Left lung (tissue), 10 donors: ENCODE results near the gene AGO3. TPM values are rescaled to one million over a fixed set of nuclear protein-coding genes. Genes with fewer than 3 reads are reported as not detected.
A peak's percentile ranks its signal among the peaks of the same experiment; 100 is the strongest.

Source experiments
- ATAC-seq: fragments of 200-7000 bp; cut with Tn5 transposase; one replicate; pipeline ENCODE4 v1.9.1; 2020; ENCODE audit warnings: moderate library complexity
- DNase-seq, 4 donors: peaks; one replicate each; pipeline ENCODE4 v3.0.0-alpha.2; 2013 to 2020
- H3K27ac ChIP-seq, 2 donors: fragments of 200-600 bp; sonication (generic) in 1 of 2; one replicate each; pipeline versions ENCODE4 v1.5.0 to v1.8.0; 2020 to 2021
- H3K27me3 ChIP-seq, 2 donors: fragments of 200-600 bp; sonication (generic) in 1 of 2; one replicate each; pipeline versions ENCODE4 v1.5.0 to v1.8.0; 2020 to 2021
- H3K36me3 ChIP-seq, 2 donors: fragments of 200-600 bp; sonication (generic) in 1 of 2; one replicate each; pipeline versions ENCODE4 v1.5.0 to v1.8.0; 2020 to 2021
- H3K4me1 ChIP-seq, 2 donors: fragments of 200-600 bp; one replicate each; pipeline ENCODE4 v1.8.0; 2021
- H3K4me3 ChIP-seq, 2 donors: fragments of 200-600 bp; sonication (generic) in 1 of 2; one replicate each; pipeline versions ENCODE4 v1.5.0 to v1.8.0; 2020 to 2021; ENCODE audit warnings: mild to moderate bottlenecking in 1 of 2
- H3K9me3 ChIP-seq, 2 donors: fragments of 200-600 bp; sonication (generic) in 1 of 2; one replicate each; pipeline versions ENCODE4 v1.5.0 to v1.8.0; 2020 to 2021
- intact Hi-C, 2 donors: fragments of 100-400 bp; cut with DNase I; formaldehyde crosslinking; loops; one replicate each; pipeline versions ENCODE4 v1.11.2 to v1.14.2; 2022
- polyA plus RNA-seq, 6 donors: library from polyadenylated mRNA; unstranded; fragments of 120-200 nt; gene quantifications; one replicate each; pipeline ENCODE4 v1.2.1, GENCODE V29; 2013; ENCODE audit not compliant: insufficient read length in 6 of 6
- total RNA-seq, 2 donors: library from RNA; stranded (reverse); fragmentation: NEBNext Ultra II Directional; extraction: Animal tissue kit (Norgen Biotek cat#: 25700); gene quantifications; one replicate each; pipeline ENCODE4 v1.2.1, GENCODE V29; 2021
- TF ChIP-seq, protein P1 (sequence below), 2 donors: fragments of 200-600 bp; sonication (generic) in 1 of 2; IDR thresholded peaks; one replicate each; pipeline versions ENCODE4 v1.5.0 to v1.8.0; 2021; ENCODE audit warnings: antibody characterized with exemption in 2 of 2
- donor health status: DM: no; HTN: yes; CAD: no.
- donor health status: DM: no; HTN: no; CAD: no.

Gene AGO3
- total and polyA plus RNA-seq, 8 donors = 18.7 to 30.1 (median 21.9) TPM

DNA sequence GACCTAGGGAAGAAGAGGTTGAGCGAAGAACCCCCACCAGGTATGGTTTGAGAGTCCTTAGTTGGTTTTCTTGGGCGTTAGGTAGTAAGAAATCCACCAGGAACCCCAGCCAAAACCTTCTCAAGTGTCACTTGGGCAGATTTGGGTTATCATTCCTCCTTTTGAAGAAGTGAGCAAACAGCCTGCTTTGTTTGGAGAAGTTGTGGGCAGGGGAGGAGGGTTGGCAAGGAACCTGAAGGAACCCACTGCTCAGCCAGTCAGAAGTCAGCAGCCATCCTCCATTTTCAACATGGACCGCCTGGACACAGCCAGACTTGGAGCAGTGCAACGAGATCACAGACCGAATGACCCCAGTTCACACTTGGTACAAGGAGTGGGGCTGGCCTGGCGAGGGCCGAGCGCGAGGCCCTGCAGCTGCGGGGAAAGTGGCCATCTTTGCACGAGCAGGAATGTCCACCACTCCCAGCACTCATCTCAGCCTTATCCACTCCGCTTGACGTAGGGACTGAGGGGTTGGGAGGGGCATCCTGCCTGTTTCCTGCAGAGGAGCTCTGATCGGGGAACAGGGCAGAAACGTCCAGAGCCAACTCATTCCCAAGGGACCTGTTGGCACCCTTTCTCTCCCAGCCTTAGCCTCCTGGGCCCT, 165.0 kb downstream of the AGO3 start:
- H3K27me3 ChIP-seq = no peaks in the 10 kb centered on the region
- intact Hi-C loops = no loop called here
- peaks cover 8 to 48% of the 10 kb centered on the region in 2 donors for H3K4me1 ChIP-seq
- no peaks in the 10 kb centered on the region for H3K9me3 ChIP-seq
- H3K36me3 ChIP-seq = peaks cover 4 to 59% of the 10 kb centered on the region in 2 donors
- no peak overlapping the region for H3K4me3 ChIP-seq
- peak; percentile 72 for ATAC-seq
- TF ChIP-seq, protein P1, sequence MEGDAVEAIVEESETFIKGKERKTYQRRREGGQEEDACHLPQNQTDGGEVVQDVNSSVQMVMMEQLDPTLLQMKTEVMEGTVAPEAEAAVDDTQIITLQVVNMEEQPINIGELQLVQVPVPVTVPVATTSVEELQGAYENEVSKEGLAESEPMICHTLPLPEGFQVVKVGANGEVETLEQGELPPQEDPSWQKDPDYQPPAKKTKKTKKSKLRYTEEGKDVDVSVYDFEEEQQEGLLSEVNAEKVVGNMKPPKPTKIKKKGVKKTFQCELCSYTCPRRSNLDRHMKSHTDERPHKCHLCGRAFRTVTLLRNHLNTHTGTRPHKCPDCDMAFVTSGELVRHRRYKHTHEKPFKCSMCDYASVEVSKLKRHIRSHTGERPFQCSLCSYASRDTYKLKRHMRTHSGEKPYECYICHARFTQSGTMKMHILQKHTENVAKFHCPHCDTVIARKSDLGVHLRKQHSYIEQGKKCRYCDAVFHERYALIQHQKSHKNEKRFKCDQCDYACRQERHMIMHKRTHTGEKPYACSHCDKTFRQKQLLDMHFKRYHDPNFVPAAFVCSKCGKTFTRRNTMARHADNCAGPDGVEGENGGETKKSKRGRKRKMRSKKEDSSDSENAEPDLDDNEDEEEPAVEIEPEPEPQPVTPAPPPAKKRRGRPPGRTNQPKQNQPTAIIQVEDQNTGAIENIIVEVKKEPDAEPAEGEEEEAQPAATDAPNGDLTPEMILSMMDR (IDR thresholded peaks at IDR 0.05) = no peak
- DNase-seq = peak in 2 of 4 donors; percentile 60 to 74
- peak overlapping the region; percentile 58 to 70 for H3K27ac ChIP-seq

DNA sequence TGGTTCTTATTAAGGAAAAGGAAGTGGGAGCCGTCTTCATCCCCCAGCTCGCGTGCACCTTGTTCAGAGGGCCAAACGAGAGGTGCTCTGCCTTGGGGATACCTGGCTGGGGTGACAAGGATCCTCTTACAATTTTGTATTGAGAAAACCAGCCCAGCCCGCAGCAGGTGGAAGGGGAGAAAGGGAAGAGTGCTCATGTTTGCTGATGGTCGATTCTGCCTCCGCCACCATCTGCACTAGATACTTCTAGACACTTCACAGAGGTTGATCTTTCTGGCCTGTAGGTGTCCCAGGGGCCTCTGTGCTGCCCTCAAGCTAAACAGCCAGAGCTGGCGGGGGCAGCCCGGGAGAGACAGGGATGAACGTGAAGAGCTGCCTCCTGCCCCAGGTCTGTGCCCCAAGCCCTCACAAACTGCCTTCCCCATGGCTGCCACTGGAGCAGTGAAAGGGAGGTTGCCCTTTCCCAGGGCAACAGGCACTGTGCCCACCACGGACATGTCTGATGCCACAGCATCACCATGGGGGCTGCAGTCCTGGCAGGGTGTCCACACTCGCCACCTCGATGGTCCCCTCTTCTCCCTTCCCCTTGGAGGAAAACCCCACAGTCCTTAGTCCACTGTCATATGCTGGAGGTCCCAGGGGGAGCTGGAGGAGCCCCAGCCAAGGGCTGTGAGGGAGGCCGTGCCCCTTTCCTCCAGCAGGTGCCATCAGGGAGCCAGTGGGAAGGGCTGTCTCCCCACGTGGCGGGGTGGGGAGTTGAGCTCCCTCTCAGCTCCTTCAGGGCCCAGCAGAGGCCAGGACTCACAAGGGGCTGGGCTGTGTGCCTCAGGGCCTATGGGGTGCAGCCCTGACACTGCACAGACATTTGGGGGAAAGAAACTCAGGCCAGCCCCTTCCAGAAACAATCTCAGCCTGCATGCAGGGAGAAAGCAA, 165.9 kb downstream of the AGO3 start:
- Histone ChIP-seq H3K4me3 (no peak overlapping the region), H3K9me3 (no peaks in the 10 kb centered on the region), H3K36me3 (peaks cover 4 to 50% of the 10 kb centered on the region in 2 donors), H3K27ac (peak overlapping the region; percentile 58 to 70), H3K27me3 (no peaks in the 10 kb centered on the region), H3K4me1 (peaks cover 8 to 44% of the 10 kb centered on the region in 2 donors)
- ATAC-seq (no peak), DNase-seq (no peak)
- TF ChIP-seq, protein P1 (IDR thresholded peaks at IDR 0.05) = no peak
- intact Hi-C loops = no loop called here

DNA sequence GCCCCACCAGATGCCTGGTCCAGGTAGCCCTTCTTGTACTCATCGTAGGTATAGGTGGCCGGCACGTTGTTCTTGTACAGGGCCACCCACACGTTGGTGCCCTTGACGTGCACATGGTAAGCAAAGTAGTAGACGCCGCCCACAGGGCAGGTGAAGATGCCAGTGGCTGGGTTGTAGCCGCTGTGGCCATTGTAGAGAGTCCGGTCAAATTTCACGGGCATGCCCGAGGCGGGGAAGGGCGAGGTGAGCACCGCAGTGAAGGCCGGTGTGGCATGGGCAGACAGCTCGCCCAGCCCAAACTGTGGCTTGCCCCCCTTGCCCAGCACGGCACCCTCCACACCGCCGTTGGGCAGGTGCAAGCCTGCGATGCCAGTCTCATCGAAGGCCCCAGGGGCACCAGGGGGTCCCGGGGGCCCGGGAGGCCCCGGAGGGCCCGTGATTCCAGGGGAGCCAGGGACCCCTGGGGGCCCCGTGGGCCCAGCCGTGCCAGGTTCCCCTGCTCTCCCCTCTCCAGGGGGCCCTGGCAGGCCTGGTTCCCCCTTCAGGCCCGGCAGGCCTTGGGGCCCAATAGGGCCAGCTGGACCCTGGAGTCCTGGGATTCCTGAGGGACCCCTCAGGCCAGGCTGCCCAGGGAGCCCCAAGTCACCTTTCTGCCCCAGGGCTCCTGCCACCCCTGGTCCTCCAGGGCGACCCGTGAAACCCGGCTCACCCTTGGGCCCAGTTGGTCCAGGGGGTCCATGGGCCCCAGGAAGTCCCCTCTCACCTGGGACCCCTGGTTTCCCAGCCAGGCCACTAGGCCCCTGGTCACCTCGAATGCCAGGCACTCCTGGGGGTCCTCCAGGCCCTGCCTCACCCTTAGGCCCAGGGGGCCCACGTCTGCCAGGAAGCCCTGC, 167.0 kb downstream of the AGO3 start:
- DNase-seq (peak in 1 of 4 donors; percentile 64), ATAC-seq (no peak)
- TF ChIP-seq, protein P1 (IDR thresholded peaks at IDR 0.05) = no peak
- intact Hi-C loops = no loop called here
- Histone ChIP-seq H3K27ac (no peak overlapping the region), H3K4me1 (peaks cover 8 to 44% of the 10 kb centered on the region in 2 donors), H3K9me3 (no peaks in the 10 kb centered on the region), H3K4me3 (no peak overlapping the region), H3K27me3 (no peaks in the 10 kb centered on the region), H3K36me3 (peaks cover 0 to 38% of the 10 kb centered on the region in 2 donors)

DNA sequence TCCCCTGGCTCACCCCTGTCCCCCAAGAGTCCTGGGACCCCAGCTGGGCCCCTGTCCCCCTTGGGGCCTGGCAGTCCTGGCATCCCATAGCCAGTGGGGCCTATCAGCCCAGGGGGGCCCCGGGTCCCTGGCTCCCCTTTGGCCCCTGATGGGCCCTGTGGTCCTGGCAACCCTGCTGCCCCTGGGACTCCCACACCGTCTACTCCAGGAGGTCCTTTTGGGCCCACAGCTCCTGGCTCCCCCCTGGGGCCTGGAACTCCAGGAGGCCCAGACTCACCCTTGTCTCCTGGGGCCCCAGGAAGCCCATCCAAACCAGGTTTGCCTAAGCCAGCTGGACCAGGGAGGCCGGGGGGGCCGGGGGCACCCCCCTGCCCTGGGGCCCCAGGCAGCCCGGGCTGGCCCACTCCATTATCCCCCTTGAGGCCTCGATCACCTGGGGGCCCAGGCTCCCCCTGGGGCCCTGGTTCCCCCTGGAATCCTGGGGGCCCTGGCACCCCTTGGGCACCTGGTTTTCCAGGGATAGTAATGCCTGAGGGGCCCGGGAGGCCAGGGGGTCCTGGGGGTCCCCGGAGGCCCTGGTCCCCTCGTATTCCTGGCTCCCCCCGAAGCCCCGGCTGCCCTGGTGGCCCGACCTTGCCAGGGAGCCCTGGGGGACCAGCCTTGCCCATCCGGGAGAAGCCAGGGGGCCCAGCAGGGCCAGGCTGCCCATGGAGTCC, 167.9 kb downstream of the AGO3 start:
- TF ChIP-seq, protein P1 (IDR thresholded peaks at IDR 0.05) = no peak
- Histone ChIP-seq H3K27ac (no peak overlapping the region), H3K4me3 (no peak overlapping the region), H3K4me1 (peaks cover 8 to 37% of the 10 kb centered on the region in 2 donors), H3K36me3 (peaks cover 0 to 30% of the 10 kb centered on the region in 2 donors), H3K27me3 (no peaks in the 10 kb centered on the region), H3K9me3 (no peaks in the 10 kb centered on the region)
- intact Hi-C loops = no loop called here
- ATAC-seq (no peak), DNase-seq (peak in 1 of 4 donors; percentile 69)
